Neural progenitor cell (in vitro differentiated cells): ENCODE data around the gene ETV6. TPM values are rescaled to one million over a fixed set of nuclear protein-coding genes. Genes with fewer than 3 reads are reported as not detected.

Experiments used
- DNase-seq: peaks from one replicate; pipeline ENCODE4 v3.0.0-alpha.2; 2016; ENCODE audit warnings: low spot score
- H2AFZ ChIP-seq: fragments of 200-600 bp; sonication (generic); replicated peaks from 2 replicates; pipeline ENCODE4 v1.6.1; 2016; ENCODE audit warnings: antibody characterized with exemption
- H3F3A ChIP-seq: fragments of 200-600 bp; sonication (generic); 2 replicates; pipeline ENCODE4 v1.6.1; 2016; ENCODE audit warnings: antibody characterized with exemption, low read depth
- H3K27ac ChIP-seq: fragments of 200-600 bp; sonication (generic); 2 replicates; pipeline ENCODE4 v1.5.1; 2016; ENCODE audit warnings: mild to moderate bottlenecking
- H3K27me3 ChIP-seq: fragments of 200-600 bp; sonication (generic); 2 replicates; pipeline ENCODE4 v1.6.1; 2016; ENCODE audit warnings: mild to moderate bottlenecking, moderate library complexity
- H3K36me3 ChIP-seq: fragments of 200-600 bp; sonication (generic); 2 replicates; pipeline ENCODE4 v1.5.1; 2016
- H3K4me1 ChIP-seq: fragments of 200-600 bp; sonication (generic); 2 replicates; pipeline ENCODE4 v1.6.1; 2016; ENCODE audit warnings: mixed run types
- H3K4me2 ChIP-seq: fragments of 200-600 bp; sonication (generic); 2 replicates; pipeline ENCODE4 v1.6.1; 2016
- H3K4me3 ChIP-seq: fragments of 200-600 bp; sonication (generic); 2 replicates; pipeline ENCODE4 v1.5.1; 2016
- H3K79me2 ChIP-seq: fragments of 200-600 bp; sonication (generic); 2 replicates; pipeline ENCODE4 v1.6.1; 2016; ENCODE audit warnings: low read depth
- H3K9ac ChIP-seq: fragments of 200-600 bp; sonication (generic); 2 replicates; pipeline ENCODE4 v1.6.1; 2016
- H3K9me3 ChIP-seq: fragments of 200-600 bp; sonication (generic); 2 replicates; pipeline ENCODE4 v1.5.1; 2016; ENCODE audit warnings: low read depth
- H4K20me1 ChIP-seq: fragments of 200-600 bp; sonication (generic); 2 replicates; pipeline ENCODE4 v1.6.1; 2016; ENCODE audit warnings: low read depth
- H3K27ac Mint-ChIP-seq: 3 replicates; pipeline ENCODE4 v1.8.0; 2021; ENCODE audit warnings: mixed read lengths
- H3K27me3 Mint-ChIP-seq: 2 replicates; pipeline ENCODE4 v1.8.0; 2022; ENCODE audit warnings: low read depth, mild to moderate bottlenecking, inconsistent platforms, moderate library complexity, mixed read lengths; ENCODE audit not compliant: insufficient read depth
- H3K36me3 Mint-ChIP-seq: 3 replicates; pipeline ENCODE4 v1.8.0; 2021; ENCODE audit warnings: mixed read lengths
- H3K4me1 Mint-ChIP-seq: 3 replicates; pipeline ENCODE4 v1.8.0; 2021; ENCODE audit warnings: mixed read lengths
- H3K4me3 Mint-ChIP-seq: 3 replicates; pipeline ENCODE4 v1.8.0; 2021; ENCODE audit warnings: mild to moderate bottlenecking, moderate library complexity, mixed read lengths
- H3K9me3 Mint-ChIP-seq: 3 replicates; pipeline ENCODE4 v1.8.0; 2020; ENCODE audit warnings: mixed read lengths
- CTCF ChIP-seq: fragments of 200-600 bp; sonication (generic); IDR thresholded peaks from 2 replicates; pipeline ENCODE4 v1.5.1; 2017; ENCODE audit warnings: antibody characterized with exemption, mild to moderate bottlenecking
- EZH2 ChIP-seq: fragments of 200-600 bp; sonication (generic); IDR thresholded peaks from 2 replicates; pipeline ENCODE4 v1.6.1; 2017; ENCODE audit warnings: antibody characterized with exemption, mild to moderate bottlenecking, moderate library complexity
- EZH2phosphoT487 ChIP-seq: fragments of 200-600 bp; sonication (generic); IDR thresholded peaks from 2 replicates; pipeline ENCODE4 v1.6.1; 2017; ENCODE audit warnings: antibody characterized with exemption
- total RNA-seq: library from RNA; depleted of rRNA; stranded (reverse); fragments of >200 nt; gene quantifications from 2 replicates; pipeline ENCODE4 v1.2.3, GENCODE V29; 2015; ENCODE audit warnings: low replicate concordance

Gene ETV6
- total RNA-seq, 1 donor from 2014 or later = 6.2 TPM

- H3K27ac ChIP-seq = no peak overlapping the region
- H4K20me1 ChIP-seq = peaks cover 17% of the 10 kb centered on the region
- Mint-ChIP-seq H3K27me3 (peaks cover 2% of the 10 kb centered on the region), H3K27ac (no peak overlapping the region), H3K4me1 (peaks cover 25% of the 10 kb centered on the region), H3K4me3 (no peak overlapping the region), H3K9me3 (no peaks in the 10 kb centered on the region), H3K36me3 (peaks cover 20% of the 10 kb centered on the region)
- peaks cover 33% of the 10 kb centered on the region for H3K79me2 ChIP-seq
- no peaks in the 10 kb centered on the region for H3K9me3 ChIP-seq
- H3K4me1 ChIP-seq = peaks cover 17% of the 10 kb centered on the region
- H3F3A ChIP-seq = peaks cover under 1% of the 10 kb centered on the region
- no peak for DNase-seq
- no peaks in the 10 kb centered on the region for H3K36me3 ChIP-seq
- no peak overlapping the region for H3K4me3 ChIP-seq
- H3K9ac ChIP-seq = no peak overlapping the region
- TF ChIP-seq EZH2phosphoT487 = no peak
- TF ChIP-seq CTCF = no peak
- TF ChIP-seq EZH2 = no peak
- no peaks in the 10 kb centered on the region for H3K27me3 ChIP-seq
- H2AFZ ChIP-seq = no peak overlapping the region
- H3K4me2 ChIP-seq = no peak overlapping the region
These were observed 8.0 kb downstream of the ETV6 start for GRCh38 chr12:11657511-11657910.

GRCh38 chr12:11658791-11659190 is 9.3 kb downstream of the ETV6 start:
- Histone ChIP-seq H3K27ac (no peak overlapping the region), H3K4me1 (peaks cover 6% of the 10 kb centered on the region), H3K36me3 (no peaks in the 10 kb centered on the region), H3K79me2 (peaks cover 24% of the 10 kb centered on the region), H2AFZ (no peak overlapping the region), H3K9ac (no peak overlapping the region), H3K27me3 (no peaks in the 10 kb centered on the region), H3F3A (no peaks in the 10 kb centered on the region), H4K20me1 (peaks cover 13% of the 10 kb centered on the region), H3K4me3 (no peak overlapping the region), H3K4me2 (no peak overlapping the region), H3K9me3 (no peaks in the 10 kb centered on the region)
- no peak for DNase-seq
- Mint-ChIP-seq H3K36me3 (peaks cover 23% of the 10 kb centered on the region), H3K9me3 (no peaks in the 10 kb centered on the region), H3K4me3 (no peak overlapping the region), H3K27me3 (peaks cover 2% of the 10 kb centered on the region), H3K4me1 (peaks cover 15% of the 10 kb centered on the region), H3K27ac (no peak overlapping the region)
- no peak for TF ChIP-seq CTCF

DNA sequence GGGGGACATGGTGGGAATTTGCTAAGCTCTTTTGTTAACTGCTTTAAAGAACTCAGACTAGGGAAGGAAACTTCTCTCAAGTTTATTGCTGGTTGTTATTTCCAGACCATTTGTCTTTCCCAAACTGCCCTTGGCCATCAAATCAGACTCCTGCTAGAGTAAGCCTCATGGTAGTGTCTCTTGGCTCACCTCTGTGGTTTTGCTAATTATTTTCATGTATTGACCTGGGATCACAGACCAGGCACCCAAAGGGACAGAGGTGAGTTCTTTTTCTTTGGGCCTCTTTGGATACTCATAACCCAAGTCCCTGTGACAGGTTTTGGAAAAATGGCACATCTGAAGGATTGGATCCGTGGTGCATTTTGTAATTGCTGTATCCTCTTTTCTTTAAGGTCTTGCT is 11.2 kb downstream of the ETV6 start:
- Histone ChIP-seq H4K20me1 (peaks cover 13% of the 10 kb centered on the region), H3K27me3 (no peaks in the 10 kb centered on the region), H3K4me1 (peaks cover 6% of the 10 kb centered on the region), H3F3A (no peaks in the 10 kb centered on the region), H3K4me3 (no peak overlapping the region), H3K36me3 (no peaks in the 10 kb centered on the region), H3K9me3 (no peaks in the 10 kb centered on the region), H3K4me2 (no peak overlapping the region), H3K79me2 (peaks cover 10% of the 10 kb centered on the region), H2AFZ (no peak overlapping the region), H3K9ac (no peak overlapping the region), H3K27ac (no peak overlapping the region)
- no peak for DNase-seq
- H3K36me3 Mint-ChIP-seq = peaks cover 33% of the 10 kb centered on the region
- no peak overlapping the region for H3K27ac Mint-ChIP-seq
- H3K4me3 Mint-ChIP-seq = no peak overlapping the region
- TF ChIP-seq EZH2 (no peak), EZH2phosphoT487 (no peak), CTCF (no peak)
- H3K27me3 Mint-ChIP-seq = peaks cover 2% of the 10 kb centered on the region
- H3K4me1 Mint-ChIP-seq = peaks cover 15% of the 10 kb centered on the region
- no peaks in the 10 kb centered on the region for H3K9me3 Mint-ChIP-seq
